IPS-NIHi11 (cell line): Measurements from ENCODE around the gene SEMA3G.
A peak's percentile ranks its signal among the peaks of the same experiment; 100 is the strongest.

Experiments used
- DNase-seq: peaks from one replicate; pipeline ENCODE4 v3.0.0; 2012; ENCODE audit warnings: mixed read lengths, low spot score

Gene SEMA3G

DNA sequence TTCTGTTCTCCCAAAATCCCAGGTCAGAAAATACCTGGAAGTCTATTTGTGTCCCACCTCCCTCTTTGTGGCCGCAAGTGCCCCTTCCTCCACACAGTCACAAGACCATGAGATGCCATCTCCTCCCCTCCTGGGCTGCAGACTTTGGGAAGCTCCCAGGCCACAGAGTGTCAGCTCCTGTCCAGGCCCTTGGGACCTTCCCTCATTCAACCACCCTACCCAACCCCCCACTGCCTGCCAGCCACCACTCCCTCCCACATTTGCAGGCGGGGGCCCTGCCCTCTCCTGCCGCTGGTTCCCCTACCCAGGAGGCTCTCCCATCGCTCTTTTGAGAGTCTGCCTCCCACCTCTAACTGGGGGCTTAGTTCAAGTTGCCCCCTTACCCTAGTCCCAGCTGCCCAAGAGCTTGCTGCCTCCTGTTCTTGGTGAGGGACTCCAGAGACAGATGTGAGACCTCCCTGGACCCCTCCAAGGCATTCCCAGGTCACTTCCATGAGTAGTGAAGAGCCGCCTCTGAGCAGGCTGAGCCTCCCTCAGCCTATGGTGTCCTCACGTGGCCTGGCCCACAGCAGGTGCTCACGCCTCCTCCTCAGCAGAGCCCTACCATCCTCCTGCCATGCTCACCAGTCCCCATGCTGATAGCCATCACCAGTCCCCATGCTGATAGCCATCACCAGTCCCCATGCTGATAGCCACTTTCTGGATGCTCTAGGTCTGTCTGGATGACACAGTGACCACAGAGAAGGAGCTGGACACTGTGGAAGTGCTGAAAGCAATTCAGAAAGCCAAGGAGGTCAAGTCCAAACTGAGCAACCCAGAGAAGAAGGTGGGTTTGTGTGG lies 34.4 kb upstream of the SEMA3G start:
- DNase-seq: no peak

DNA sequence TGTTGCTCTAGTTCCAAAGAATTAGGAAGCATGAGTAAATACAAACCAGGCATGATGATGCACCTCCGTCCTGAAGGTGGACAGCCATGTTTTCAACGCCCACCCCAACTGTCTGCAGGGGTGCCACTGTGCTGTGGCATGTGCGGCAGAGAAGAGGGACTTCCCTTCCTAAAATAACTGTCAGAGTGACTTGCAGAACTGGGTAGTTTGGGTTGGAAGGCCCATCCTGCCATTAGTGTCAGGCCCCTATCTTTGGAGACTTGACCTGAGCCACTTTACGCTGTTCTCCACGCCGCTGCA lies 32.8 kb upstream of the SEMA3G start:
- no peak for DNase-seq

DNA sequence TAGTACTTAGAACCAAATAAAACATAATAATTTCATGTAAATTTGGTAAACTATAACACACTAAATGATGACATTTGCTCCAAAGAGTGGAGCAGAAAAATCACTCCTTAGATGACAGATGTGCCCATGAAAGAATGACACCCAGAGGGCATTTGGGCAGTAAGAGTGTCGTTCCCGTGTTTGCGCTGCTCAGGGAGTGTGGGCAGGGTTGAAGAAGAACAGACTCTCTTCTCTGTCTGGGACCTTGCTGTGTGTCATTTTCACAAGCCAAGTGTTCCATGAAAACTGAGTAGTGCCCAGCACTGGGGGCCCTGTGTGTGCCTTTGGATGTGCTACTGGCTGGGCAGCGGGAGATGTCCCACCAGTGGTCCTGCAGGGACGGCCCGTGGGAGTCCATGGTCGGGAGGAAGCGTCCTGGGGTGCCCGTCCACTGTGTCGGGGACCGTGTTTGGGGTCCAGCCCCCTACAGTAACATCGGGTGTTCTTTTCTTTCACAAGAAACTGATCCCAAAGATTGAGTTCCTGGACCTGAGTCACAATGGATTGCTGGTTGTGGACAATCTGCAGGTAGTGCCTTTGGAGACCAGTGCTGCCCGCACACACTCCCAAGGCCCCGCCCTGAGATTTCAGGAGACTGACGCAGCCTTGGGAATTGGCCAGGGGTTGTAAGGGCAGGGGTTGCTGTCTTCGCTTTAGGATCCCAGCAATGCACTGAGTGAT lies 32.3 kb upstream of the SEMA3G start:
- no peak for DNase-seq

DNA sequence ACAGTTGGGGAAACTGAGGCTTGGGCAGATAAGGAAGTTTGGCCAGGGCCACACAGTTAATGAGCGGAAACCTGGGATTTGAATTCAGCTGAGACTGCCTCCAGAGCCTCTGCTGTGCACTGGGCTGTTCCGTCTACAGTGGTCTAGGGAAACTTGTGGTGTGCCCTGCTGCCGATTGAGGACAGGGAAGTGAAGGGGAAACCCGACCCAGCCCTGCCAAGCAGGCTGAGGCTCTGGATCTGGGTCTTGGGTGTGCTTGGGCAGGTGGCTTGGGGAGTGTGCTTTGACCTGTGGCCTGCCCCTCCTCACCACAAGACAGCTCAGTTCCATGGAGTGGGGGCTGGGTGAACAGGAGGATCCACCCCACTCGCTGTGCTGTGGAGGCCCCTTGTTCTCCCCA lies 28.1 kb upstream of the SEMA3G start:
- no peak for DNase-seq

DNA sequence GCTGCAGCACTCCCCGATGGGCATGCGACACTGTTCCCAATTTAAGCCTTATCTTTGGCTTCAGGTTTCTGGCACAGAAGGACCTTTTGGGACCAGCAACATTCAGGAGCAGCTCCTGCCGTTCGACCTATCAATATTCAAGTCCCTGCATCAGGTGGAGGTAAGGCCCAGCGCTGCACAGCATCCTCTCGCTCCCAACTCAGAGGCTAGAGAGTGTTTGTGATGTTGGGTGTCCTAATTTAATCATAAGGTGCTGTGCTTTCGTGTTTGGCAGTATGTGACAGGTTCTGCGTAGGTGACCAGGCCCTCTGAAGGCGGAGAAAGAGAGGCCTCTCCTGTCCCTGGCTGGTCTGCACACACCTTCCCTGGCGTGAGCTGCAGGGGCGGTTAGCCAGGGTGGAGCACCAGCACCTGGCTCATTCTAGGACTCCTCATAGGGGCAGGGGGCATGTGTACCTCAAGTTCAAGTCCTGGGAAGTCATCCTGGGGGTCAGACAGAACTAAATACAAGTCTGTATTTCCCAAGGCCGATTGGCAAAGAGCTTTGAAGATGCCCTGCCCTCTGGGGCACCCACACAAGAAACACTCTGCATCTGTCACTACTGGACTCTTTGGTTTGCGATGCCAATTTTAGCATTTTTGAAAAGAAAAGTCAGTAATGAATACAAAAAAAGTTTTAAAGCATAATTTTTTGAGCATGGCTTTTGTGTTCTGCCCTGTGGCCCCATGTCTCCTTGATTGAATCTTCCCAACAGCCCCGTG lies 27.5 kb upstream of the SEMA3G start:
- no peak for DNase-seq

DNA sequence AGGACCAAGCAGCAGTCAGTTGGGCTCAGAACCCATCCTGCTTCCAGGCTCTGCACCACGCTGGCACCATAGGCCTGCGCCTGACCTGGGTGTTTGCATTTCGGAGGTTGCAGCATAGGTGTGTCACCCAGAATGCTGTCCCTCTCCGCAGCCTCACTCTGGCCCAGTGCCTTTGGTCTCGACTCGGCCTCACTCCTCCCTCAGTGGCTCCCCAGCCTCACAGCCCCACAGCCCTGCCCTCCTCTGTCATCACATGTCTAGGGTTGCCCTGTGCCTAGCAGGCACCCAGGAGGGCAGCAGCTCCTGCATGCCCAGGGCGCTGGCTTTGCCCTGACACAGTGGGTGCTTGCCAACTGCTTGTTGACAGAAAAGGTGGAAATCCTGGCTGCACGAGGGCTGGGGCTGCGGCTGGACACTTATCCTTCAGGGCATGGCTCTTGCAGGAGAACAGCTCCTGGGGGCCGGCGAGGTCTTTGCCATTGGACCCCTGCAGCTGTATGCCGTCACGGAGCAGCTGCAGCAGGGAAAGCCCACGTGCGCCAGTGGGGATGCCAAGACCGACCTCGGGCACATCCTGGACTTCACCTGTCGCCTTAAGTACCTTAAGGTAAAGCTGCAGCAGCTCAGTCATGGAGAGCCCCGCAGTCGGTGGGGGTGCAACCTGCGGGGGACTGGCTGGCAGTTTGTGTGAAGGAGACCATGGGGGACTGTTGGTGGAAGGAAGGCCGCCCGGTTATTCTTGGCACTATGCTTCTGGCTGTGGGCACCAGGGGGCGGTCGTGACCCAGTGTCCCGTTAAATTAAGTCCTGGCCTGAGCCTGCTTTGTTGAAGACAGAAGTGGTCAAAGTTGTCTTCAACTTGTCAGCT lies 26.7 kb upstream of the SEMA3G start:
- peak; percentile 60 for DNase-seq

DNA sequence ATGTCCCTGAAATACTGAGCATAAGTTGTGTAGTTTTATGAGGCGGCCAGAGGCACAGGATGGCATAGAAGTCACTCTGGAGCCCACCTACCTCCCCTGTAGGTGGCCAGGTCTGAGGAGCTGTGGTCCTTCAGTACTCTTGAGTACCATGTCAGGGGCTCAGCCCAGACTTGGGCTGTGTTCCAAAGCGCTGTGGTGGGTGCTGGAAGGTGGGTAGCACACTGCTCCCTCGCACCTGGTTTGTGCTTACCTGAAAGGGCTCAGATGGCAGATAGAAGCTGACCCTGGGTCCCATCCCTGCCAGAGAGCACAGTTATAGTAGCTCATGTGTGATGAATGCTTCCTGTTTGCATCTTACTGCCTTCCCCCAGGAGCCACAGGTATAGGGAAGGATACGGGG lies 26.0 kb upstream of the SEMA3G start:
- DNase-seq: no peak

DNA sequence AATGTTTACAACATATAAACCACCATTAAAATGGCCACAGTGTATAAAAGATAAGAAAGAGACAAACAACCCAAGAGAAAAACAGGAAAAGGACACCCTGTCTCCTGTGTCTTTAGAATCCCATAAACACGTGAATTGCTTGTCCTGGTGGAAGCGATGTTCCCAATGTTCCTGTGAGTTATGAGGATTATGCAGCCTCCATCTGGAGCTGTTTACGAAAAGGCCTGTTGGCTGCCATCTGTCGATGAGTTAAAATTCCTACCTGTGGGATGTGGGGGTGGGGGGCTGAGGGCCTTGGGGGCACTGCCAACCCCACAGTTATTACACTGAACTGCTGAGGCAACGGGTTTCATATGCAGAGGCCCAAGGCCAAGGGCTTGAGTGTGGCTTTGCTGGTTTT lies 24.1 kb upstream of the SEMA3G start:
- no peak for DNase-seq

DNA sequence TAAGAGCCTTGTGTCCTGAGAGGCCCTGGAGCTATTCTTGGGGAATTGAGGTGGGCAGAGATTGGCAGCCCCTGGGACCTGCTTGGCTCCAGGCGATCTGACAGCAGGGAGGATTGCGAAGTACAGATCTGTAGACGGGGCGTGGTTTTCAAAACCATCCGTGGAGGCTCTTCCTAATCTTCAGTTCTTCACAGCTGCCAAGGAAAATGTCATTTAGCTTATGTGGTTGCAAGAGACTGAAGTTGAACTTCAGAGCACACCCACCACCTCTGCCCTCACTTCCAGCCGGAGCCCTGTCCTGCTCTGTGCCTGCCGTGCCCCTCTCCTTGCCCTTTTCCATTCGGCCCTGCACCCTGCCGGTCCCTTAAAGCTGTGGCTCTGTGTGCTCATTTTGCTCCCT lies 23.4 kb upstream of the SEMA3G start:
- DNase-seq: no peak

DNA sequence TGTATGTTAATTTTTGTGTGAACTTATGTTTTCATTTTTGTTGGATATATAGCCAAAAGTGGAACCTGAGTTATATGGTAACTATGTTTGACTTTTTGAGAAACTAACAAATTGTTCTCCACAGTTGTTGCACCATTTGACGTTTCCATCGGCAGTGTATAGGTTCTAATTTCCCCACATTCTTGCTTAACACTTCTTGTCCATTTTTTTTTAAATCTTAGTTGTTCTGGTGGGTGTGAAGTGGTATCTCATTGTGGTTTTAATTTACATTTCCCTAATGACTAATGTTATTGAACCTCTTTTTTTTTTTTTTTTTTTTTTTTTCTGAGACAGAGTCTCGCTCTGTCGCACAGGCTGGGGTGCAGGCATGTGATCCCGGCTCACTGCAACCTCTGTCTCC lies 18.5 kb upstream of the SEMA3G start:
- no peak for DNase-seq

DNA sequence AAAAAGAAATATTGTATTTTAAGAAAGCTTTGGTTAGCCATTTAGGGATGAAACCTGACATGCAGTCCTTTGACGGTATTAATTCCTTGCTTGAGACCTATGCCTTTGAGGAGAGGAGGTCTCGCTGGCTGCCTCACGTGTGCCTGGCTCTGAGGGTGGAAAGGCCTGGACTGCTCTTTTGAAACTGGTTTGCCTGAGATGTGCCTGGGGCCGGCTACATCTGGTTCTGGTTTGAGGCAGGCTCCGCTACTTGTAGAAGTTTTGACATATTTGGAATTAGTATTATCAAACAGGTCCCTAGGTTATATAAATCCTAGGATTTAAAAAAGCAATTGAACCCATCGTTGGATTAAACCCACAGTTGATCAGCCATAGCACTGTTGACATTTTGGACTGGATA lies 17.0 kb upstream of the SEMA3G start:
- no peak for DNase-seq

DNA sequence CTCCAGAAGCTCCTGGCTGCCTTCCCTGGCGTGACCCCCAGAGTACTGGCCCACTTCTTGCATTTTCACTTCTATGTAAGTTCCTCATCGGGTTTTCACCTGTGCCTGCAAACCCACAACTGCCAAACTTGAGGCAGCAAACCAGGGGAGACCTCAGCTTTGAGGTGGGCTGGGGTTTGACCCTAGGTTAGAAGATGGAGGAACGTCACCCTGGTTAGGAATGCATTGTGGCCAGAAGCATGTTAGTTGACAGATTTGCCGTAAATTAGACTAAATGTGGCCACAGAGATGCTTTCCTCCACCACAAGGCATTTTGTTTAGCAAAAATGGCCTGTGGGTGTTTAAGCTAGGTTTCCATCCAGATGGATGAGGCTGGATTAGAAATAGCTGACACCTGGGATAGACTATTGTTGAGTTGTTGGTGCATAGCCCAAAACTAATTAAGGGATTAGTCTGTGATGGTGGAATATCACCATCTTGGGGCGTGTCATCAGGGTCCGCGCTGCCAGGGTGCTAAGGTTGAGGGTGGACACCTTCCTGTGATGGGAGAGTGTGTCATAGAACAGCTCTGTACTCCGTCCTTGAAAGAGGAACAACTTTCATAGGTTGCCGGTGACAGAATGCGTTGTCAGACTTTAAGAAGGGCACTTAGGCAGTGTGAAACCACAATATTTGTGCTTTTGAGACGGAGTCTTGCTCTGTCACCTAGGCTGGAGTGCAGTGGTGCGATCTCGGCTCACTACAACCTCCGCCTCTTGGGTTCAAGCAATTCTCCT lies 14.1 kb upstream of the SEMA3G start:
- no peak for DNase-seq

DNA sequence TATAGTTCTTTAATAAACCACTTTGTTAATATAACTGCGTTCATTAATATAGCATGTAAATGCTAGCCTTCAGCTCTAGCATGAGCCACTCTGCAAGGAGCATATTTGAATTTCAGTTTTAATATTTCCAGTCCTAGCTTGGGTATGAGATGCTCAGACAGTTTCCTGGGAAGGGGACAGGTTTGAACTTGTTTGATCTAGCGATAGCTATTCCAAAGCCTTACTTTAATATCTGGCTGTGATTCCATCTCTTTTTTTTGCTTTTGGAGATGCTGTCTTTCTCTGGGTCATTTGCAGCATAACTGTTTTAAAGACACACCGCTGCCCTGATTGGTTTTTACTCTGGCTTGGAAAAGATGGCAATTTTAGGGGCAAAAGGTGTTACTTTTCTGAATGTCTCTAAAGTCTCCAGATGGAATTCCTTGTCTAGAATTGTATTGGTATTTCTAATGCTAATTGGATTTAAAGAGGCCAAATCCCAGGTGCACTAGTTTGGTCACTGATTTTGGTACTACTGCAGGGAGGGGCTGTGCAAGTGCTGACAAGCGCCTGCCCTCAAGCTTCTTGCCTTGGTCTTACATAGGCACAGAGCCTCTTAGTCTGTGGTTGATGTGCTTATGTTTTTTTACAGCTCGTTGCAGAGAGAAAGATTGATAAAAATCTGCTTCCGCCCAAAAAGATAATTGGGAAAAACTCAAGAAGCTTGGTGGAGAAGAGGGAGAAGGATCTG lies 13.3 kb upstream of the SEMA3G start:
- DNase-seq: no peak

DNA sequence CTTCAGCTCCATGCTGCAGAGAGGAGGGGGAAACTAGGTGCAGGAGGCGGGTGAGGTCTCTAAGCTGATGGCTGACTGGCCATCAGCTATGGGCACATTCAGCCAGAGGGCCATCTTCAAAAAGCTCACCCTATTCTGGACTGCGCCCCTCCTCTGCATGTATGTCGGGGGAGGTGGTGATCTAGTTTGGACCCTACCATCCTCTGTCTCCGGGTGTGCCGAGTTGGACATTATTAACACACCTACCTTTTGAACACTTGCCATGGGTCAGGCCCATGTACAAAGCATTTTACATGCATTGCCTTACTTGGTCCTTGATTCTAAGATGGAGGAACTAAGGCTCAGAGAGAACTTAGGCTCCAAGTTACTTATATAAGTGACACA lies 11.9 kb upstream of the SEMA3G start:
- no peak for DNase-seq

DNA sequence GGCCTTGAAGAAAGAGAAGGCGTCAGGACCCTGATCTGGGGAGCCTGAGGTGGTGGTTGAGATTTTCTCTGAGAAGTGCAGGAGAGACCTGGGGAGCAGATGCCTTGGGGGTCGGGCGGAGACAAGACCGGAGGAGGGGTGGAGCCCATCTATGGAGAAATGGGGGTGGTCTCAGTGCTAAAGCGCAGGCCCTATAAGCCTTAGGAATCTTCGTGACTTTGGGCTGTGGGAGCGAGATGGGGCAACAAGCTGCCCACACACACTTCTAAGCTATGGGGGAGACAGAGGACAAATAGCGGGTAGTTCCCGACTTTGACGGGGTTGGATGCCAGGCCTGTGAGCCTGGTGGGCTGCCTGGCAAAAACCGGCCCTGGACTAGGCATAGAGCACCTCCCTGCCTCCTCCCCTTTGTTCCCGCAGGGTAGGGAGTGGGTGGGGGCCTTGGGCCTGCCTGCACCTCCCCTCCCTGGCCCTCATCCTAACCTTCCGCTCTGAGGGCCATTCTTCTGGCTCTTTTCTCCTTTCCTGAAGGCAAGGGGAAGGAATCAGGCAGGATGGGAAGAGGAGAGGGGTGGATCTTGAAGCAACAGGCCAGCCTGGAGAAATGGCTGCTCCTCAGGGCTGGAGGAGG lies 11.4 kb upstream of the SEMA3G start:
- peak; percentile 65 for DNase-seq

DNA sequence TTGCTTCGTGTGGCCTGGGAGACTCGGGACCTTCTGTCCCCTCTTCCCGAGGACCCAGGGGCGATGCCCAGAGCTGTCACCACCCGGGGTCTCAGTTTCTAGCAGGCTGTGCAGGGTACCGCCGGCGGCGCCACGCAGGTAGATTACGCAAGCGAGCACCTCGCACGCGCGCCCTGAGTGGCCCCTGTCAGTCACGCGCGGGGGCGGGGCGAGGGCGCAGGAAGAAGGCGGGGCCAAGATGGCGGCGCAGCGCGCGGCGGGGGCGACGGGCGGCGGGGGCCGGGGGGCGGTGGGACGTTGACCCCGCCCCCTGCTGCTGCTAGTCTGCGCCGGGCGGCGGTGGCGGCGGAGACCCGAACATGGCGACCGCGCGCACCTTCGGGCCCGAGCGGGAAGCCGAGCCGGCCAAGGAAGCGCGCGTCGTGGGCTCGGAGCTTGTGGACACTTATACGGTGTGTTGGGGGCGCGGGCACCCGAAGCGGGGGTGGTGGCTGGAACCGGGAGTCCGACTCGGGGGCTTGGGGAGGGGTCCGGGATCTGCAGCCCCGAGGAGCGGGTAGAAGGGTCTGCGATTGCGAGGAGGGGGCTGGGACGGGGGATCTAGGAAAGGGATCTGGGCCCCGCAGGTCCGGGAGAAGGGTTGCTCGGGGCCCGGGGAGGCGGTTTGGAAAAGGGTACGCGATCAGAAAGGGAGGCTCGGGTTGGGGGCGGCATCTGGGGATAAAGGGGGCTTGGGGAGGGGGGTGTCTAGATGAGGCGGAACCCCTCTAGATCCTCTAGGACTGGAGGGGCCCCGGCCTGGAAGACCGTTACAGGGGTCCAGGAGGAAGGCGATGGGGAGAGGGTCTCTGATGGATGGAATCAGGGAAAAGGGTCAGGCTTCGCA lies 10.6 kb upstream of the SEMA3G start, which contains the start of gene NISCH:
Gene NISCH (plus strand): TSS at position 322 of the 886 bp plus-strand sequence. CDS start 38 bp downstream, at position 360.
- DNase-seq: peak; percentile 98

DNA sequence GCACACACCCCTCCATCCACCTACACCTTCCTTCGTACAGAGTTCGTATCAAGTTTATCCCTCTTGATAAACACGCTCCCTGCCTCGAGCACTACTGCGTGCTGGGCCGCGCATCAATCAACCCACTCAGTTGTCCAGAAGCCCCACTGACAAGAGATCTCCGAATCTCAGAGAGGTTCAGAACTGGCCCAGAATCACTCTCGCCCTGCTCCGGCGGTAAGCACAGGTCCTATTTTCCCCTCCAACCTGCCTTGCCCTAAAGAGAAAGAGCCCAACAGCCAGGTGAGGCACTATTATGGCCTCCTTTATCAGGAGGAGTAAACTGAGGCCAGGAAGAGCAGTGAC lies 10.0 kb upstream of the SEMA3G start:
- DNase-seq: no peak

DNA sequence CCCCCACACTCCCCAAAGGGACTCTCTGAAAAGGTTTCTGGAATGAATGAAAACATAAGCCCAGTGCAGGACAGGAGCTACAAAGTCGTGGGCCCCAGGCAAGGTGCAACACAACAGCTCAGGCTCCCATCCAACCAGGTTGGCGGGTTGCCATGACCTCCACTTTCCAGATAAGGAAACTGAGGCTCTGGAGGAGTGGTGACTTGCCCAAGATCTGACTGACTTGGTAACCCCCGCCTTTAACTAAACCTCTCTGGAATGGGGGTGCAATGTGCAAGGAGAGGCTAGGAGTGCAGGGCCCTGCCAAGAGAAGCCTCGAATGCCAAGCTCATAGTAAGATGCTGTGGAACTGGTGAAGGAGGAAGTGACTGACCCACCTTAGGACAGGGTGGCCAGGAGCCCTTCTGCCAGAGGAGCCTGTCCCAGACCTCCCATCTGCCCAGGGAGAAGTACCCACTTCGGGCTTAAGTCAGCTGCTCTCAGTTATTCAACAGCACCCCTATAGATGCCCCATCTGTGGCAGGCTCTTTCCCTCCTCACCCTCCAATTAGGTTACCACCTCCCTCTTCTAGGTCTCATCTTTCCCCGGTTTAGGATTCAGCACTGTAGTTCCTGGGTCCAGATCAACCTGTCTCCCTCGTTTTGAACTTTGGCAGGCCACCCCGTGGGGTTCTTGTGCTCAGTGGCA lies 9.5 kb upstream of the SEMA3G start:
- no peak for DNase-seq
